ENCODE results near the gene ARL2.

Gene ARL2

GRCh38 chr11:65059959-65060824, 46.2 kb downstream of the ARL2 start:
- TF ChIP-seq CTCF (IDR thresholded peaks at IDR 0.05; ENCODE audit: low read depth, low read length, missing control alignments): no peak
- no peak for DNase-seq (ENCODE audit: extremely low read depth, low read depth)
- no peak overlapping the region for H3K4me3 ChIP-seq (replicated peaks; ENCODE audit: low read depth, low read length)

- peak; percentile 49 for TF ChIP-seq CTCF (IDR thresholded peaks at IDR 0.05; ENCODE audit: low read depth, low read length, missing control alignments)
- no peak for DNase-seq (ENCODE audit: extremely low read depth, low read depth)
- H3K4me3 ChIP-seq (replicated peaks; ENCODE audit: low read depth, low read length): no peak overlapping the region
Observed at GRCh38 chr11:65060913-65061408, 47.0 kb downstream of the ARL2 start.

- H3K4me3 ChIP-seq (replicated peaks; ENCODE audit: low read depth, low read length): no peak overlapping the region
- TF ChIP-seq CTCF (IDR thresholded peaks at IDR 0.05; ENCODE audit: low read depth, low read length, missing control alignments): no peak
- DNase-seq (ENCODE audit: extremely low read depth, low read depth): no peak
Observed at GRCh38 chr11:65063532-65063931, 49.6 kb downstream of the ARL2 start.

- no peak overlapping the region for H3K4me3 ChIP-seq (replicated peaks; ENCODE audit: low read depth, low read length)
Observed at GRCh38 chr11:65064847-65065240, 50.9 kb downstream of the ARL2 start.

GRCh38 chr11:65065851-65066250, 51.9 kb downstream of the ARL2 start:
- no peak for DNase-seq (ENCODE audit: extremely low read depth, low read depth)
- TF ChIP-seq CTCF (IDR thresholded peaks at IDR 0.05; ENCODE audit: low read depth, low read length, missing control alignments): no peak
- no peak overlapping the region for H3K4me3 ChIP-seq (replicated peaks; ENCODE audit: low read depth, low read length)

More at GRCh38 chr11:65064847-65065240, 50.9 kb downstream of the ARL2 start:
- TF ChIP-seq CTCF (IDR thresholded peaks at IDR 0.05; ENCODE audit: low read depth, low read length, missing control alignments): no peak
- no peak for DNase-seq (ENCODE audit: extremely low read depth, low read depth)

- H3K4me3 ChIP-seq (replicated peaks; ENCODE audit: low read depth, low read length): no peak overlapping the region
- no peak for TF ChIP-seq CTCF (IDR thresholded peaks at IDR 0.05; ENCODE audit: low read depth, low read length, missing control alignments)
- DNase-seq (ENCODE audit: extremely low read depth, low read depth): no peak
Observed at GRCh38 chr11:65066315-65066714, 52.4 kb downstream of the ARL2 start.

Measured in HFF-Myc (cell line).